Stimulated activated naive CD8-positive, alpha-beta T cell treated with anti-CD3 and anti-CD28 coated beads, Interleukin-15, Interleukin-2, amounts not matched to agents 100 U/mL and 50 U/mL, for 24 hours (primary cell): ENCODE data around the gene IGFALS.
A peak's percentile ranks its signal among the peaks of the same experiment; 100 is the strongest.
"Not testable (repeated sequence)": the region's sequence is repeated elsewhere in the genome, so short reads cannot be mapped to it uniquely, and the experiment has no call there.

Experiments used
- ATAC-seq: fragments of 150-1000 bp; cut with Tn5 transposase; one replicate; pipeline ENCODE4 v1.10.0; 2021
- DNase-seq: peaks from one replicate; pipeline ENCODE4 v3.0.0; 2021

IGFALS gene

DNA sequence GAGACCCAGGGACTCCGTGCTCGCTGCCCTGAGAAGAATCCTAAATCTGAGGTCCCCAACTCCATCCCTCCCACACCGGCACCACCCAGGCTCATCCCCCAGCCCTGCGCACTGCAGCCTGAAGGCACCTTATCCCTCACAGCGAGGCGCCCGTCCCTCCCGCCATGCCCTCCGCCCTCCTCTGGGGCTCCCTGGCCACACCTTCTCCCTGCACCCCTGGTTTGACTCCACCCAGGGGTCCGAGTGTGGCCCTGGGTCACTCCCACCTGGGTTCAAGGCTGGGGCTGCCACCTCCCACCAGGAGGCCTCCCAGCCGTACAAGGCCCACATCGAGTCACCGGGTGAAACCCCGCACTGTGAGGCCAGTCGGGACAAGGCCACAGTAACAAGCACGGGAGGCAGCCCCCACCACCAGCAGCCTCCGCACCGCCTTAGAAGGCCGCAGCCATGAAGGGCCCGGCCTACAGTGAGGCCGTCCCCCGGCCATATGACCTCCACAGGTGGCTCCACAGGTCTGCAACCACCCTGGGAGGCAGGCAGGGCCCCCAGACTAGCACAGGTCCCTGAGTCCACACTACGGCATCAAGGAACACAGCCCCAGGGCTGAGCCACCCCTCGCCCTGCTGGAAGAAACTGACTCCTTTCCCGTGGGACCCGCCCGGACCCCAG, 24.8 kb upstream of the IGFALS start:
- ATAC-seq (no peak), DNase-seq (no peak)

DNA sequence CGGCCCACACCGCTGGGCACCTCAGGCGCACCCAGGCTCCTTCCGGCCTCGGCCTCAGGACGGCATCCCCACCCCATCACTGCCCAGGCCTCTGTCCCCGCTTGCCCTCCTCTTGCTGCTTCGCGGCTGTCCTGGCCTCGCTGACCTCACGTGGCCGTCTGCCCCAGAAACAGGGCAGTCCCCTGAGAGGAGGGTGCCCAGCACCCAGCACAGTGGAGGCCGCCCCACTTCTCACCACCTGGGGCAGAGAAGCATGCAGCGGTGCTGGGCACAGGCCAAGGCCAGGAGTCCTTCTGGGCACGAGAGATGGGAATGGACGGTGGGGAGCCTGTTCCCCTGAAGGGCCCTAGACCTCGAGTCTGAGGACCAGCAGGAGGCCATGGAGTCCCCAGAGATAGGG, 24.2 kb upstream of the IGFALS start:
- DNase-seq, result no peak
- no peak for ATAC-seq

DNA sequence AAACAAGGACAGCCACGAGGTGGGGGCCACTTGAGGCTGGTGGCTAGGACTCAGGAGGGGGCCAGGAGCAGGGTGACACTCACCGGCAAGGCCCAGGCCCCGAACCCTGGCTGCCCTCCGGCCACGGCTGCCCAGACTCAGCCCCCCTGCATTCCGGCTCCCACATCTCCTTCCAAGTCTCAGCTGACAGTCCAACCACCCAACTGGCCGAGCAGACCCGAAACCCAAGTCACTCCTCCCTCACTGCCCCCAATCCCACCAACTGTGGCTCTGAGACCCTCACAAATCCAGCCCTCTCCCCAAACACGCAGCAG, 23.7 kb upstream of the IGFALS start:
- DNase-seq (no peak), ATAC-seq (no peak)

DNA sequence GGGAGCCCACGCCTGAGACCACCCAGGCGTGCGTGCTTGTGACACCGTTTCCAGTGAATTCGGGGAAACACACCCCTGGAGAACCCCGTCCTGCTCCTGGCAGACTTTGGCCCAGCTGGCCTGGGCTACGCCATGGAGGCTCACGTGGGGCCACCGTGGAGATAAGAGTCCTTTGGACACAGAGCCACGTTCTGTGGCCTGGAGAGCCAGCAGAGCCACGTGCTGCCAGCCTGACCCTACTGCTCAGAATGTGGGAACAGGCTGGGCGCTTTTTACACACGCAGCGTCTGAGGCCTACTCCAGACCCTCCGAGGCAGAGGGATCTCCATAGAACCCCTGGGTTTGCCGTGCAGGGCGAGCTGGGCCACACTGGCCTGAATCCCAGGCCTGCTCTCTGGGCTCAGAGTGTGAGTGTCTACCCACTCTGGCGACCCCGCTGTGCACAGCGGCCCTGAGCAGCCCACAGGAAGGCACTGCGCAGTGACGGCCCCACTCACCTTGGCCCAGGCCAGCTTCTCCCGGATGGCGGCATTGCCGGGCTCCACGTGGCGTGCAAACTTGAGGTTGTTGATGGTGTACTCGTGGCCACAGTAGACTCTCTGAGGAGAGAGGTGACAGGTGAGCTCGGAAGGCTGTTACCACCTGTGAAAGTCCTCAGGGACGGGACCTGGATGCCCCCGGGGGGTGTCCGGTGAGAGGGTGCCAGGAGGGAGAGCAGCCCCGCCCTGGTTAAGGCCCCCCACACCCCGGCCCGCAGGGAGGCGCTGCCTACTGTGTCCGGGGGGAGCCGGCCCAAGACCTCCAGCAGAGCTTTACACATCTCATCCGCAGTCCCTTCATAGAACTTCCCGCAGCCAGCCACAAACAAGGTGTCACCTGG, 23.1 kb upstream of the IGFALS start:
- ATAC-seq (no peak), DNase-seq (no peak)

DNA sequence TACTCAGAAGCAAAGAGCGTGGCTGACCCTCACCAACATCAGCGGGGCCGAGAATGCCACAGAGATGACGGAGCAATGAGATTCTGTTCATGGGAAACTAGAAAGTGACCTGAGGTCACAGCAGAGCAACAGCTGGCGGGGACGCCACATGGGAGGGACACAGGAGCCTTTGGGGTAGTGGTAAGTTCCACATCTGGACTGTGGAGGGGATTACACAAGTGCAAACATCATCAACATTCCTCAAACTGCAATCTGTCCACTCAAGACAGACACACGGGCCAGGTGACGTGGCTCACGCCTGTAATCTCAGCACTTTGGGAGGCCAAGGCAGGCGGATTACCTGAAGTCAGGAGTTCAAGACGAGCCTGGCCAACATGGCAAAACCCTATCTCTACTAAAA, 22.0 kb upstream of the IGFALS start:
- no peak for ATAC-seq

DNA sequence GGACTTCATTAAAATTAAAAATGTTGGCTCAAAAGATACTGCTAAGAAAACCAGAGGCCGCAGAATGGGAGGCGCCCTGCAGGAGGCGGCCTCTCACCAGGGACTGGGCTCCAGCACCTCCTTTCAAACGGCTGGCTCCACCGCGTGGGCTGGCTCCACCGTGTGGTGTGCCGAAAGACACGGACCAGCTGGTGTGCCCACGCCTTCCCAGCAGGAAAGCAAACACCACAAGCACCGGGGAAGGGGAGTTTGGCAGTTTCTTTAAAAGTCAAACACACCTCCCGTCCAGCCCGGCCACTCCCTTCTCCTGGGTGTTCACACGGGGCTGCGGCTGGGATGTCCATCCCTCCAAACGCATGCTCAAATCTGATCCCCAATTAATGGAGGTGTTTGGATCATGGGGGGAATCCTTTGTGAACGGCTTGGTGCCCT, 19.2 kb upstream of the IGFALS start:
- DNase-seq, result peak; percentile 67
- peak; percentile 75 for ATAC-seq

More for the DNA sequence above, 22.0 kb upstream of the IGFALS start:
- no peak for DNase-seq

DNA sequence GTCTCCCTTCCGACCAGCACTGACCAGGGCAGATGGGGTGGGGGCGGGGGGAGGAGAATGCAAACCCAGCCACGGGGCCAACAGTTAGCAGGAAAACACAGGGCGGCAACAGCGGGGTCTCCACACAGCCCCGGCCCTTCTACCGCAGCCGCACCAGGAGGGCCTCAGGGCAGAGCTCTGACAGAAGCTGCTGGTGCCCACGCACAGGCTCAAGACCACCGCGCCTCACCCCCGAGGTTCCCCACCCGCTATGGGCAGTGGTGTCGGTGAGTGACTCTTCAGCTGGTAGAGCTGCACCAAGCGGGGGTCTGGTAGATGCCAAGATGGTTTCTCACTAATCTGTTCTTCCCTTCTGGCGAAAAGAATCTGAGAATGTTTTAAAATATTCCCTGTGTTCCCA, 17.0 kb upstream of the IGFALS start:
- DNase-seq (no peak), ATAC-seq (no peak)

DNA sequence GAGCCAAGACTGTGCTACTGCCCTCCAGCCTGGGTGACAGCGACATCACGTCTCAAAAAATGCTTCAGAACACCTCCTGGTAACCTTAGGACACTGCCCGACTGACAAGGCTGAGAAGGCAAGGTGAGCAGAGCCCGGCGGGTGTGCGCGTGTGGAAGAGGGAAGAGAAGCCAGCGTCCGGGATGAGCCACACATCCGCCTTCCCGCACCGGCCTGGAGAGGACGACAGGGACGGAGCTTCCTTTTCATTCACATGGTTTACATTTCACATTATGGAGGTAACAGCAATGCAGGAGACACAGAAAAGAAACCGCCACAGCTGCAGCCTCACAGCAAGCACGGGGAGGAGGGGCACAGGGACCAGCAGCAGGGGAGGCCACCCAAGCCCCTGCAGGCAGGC, 16.6 kb upstream of the IGFALS start:
- ATAC-seq (peak; percentile 10), DNase-seq (no peak)

DNA sequence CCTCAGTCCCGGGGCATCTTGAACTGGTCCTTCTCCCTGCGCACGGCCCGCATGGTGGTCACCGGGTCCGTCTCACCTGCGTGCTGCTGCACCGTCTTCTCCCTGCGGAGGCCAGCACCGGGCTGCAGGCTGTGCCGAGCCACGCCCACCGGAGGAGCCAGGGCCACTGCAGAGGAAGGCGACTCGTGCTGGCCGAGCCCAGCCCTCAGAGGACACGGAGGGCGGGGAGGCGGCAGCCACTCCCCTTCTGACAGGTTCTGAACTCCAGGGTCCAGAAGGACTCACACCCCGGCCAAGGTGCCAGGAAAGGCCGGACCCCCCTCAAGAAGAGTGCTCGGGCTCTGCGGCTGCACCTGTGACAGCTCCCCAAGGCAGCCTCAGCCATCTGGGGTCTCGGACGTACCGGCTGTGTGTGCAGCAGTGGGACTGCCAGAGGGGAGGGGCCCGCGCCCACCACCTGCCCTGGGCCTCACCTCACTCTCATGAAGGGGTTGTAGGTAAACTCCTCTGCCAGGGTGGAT, 15.8 kb upstream of the IGFALS start:
- no peak for ATAC-seq
- no peak for DNase-seq

DNA sequence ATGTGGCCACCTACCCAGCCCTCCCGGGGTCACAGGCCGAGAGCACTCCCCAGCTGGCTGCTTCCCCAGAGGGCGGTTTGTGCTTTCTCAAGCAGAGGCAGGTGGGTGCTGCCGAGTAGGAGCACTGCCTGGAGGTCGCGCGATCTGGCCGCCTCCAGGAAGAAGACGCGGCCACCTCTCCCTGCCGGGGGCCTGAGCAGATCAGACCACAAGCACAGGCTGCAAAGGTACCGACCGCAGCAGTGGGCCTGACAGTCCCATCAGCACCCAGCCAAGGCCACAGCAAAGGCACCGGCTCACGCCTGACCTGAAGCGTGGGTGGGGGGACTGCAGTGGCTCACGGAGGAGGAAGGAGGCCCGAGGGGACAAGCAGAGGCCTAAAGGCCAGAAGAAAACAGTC, 15.2 kb upstream of the IGFALS start:
- ATAC-seq (no peak), DNase-seq (no peak)

DNA sequence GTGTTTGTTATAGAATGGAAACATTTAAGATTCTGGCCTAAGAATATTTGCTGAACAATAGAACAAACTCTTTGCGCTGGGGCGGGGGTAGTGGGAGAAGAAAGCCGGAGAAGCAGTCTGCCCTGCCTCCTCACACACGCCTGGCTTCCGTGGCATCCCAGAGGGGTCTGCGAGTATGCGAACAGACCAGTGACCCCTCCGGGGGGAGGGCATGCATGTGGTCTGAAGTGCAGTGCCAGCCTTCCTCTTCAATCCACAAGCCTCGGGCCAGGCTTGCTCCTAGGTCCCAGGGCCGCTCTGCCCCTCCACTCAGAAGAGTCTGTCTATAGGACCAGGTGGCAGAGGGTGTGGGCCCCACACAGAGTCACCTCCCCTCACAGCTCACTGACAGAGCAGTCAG, 14.1 kb upstream of the IGFALS start:
- ATAC-seq (no peak), DNase-seq (no peak)

DNA sequence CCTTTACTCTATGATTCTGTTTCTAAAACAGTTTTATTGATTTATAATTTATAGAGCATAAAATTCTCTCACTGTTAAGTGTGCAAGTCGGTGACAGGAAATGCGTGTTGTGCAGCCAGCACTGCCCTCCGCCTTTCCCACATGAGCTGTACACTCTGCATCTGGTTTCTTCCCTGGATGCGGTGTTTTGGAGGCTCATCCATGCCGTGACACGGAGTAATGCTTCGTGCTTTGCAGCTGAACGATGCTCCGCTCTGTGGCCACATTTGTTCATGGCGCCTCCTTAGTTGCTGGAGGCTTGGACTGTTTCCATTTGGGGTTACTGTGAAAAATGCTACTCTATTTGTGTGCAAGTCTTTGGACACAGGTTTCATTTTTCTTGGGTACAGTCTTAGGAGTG, 7.2 kb upstream of the IGFALS start:
- no peak for ATAC-seq
- DNase-seq, result no peak

DNA sequence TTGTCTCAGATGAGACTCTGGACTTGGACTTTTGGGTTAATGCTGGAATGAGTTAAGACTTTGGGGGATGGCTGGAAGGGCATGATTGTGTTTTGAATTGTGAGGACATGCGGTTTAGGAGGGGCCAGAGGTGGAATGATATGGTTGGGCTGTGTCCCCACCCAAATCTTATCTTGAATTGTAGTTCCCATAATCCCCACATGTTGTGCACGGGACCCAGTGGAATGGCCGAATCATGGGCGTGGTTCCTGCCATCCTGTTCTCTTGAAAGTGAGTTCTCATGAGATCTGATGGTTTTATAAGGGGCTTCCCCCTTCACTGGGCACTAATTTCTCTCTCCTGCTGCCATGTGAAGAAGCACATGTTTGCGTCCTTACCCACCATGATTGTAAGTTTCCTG, 5.8 kb upstream of the IGFALS start:
- ATAC-seq, DNase-seq: not testable (repeated sequence)

DNA sequence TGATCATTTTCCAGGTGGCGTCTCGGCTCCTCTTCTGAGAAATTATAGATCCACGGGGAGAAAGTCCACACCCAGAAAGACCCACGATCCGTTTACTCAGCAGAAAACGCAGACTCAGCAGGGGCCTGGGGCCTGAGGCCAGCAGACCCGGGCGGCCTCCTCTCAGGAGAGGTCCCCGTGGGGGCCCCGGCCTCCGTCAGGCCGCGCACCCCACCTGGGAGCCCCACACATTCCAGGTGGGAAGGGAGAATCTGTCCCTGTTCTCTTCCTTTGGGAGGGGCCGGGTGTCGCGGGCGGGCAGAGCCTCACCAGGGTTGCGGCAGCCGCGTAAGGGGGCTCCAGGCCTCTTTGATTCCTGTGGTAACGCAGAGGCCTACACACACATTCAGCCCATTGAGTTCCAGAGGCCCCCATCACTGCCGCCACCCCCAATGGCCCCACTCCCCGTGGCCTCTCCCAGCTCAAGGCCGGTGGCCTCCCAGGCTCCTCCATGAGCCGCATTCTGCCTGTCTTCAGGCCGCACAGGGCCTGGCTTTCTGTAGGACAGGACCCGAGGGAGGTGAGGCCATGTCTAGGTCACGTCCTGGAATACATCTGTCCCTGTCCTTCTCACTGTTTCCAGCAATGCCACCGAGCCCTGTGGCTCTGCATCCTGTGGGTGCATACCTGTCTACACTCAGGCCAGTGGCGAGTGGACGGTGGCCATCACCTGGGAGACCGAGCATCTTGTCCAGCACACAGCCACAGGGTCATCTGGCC, 1.6 kb upstream of the IGFALS start:
- no peak for ATAC-seq
- DNase-seq, result no peak

DNA sequence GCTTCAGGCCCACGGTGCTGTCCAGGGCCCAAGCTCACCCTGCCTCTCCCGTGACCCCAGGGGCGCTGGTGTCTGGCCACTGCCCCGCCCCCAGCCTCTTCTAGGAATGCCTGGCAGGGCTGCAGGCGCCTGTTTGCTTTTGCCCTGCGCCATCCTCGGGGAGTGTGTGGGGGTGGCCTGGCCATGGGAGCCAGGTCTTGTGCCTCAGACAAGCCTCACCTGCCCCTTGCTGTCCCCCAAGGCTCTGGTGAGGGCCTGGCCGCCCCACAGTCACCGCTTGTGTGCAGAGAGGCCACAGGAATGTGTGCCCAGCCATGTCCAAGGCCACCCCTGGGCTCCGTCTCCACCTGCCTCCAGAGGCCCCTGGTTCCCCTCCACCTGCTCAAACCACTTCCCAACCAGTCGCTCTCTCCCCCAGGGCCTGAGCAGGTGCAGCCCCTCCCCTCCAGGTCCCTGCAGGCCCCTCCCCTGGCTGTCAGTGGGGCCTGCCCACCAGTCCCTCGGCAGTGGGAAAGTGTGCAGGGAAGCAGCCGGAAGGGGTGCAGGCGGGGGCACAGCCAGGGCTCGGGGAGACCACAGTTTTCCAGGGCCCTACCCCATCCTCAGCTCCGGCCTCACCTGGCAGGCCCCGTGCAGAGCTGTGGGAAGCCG, 841 bp upstream of the IGFALS start:
- DNase-seq (no peak), ATAC-seq (no peak)

DNA sequence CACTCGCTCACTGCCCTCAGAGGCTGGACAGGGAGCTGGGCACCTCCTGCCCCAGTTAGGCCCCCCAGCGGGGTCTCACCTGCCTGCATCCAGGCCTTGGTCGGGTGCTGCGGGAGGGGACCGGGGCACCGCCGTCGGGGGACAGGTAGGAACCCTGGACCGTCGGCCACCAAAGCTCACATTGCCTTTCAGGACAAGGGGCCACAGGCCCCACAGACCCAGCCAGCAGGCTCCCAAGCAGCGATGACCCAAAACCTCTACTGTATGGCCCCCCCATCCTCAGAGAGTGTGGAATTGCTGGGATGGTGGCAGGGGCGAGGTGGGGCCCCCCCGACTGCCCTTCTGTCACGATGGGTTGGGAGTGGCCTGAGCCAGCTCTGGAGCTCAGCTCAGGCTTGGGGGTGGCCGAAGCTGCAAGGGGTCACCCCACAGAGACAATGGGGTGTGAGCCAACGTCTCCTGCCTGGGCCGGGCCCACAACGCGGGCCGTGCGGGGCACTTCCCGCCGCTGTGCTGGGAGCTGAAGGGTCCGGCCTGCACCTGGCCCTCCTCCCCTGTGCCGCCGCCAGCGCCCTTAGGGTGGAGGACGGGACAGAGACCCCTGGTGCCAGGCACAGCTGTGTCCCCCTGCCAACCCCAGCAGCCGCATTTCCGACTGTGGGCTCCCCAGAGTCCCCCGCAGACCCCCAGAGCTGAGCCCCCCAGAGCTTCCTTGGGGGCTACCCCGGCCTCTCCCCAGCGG, 498 bp downstream of the IGFALS start:
- no peak for ATAC-seq
- DNase-seq, result no peak

DNA sequence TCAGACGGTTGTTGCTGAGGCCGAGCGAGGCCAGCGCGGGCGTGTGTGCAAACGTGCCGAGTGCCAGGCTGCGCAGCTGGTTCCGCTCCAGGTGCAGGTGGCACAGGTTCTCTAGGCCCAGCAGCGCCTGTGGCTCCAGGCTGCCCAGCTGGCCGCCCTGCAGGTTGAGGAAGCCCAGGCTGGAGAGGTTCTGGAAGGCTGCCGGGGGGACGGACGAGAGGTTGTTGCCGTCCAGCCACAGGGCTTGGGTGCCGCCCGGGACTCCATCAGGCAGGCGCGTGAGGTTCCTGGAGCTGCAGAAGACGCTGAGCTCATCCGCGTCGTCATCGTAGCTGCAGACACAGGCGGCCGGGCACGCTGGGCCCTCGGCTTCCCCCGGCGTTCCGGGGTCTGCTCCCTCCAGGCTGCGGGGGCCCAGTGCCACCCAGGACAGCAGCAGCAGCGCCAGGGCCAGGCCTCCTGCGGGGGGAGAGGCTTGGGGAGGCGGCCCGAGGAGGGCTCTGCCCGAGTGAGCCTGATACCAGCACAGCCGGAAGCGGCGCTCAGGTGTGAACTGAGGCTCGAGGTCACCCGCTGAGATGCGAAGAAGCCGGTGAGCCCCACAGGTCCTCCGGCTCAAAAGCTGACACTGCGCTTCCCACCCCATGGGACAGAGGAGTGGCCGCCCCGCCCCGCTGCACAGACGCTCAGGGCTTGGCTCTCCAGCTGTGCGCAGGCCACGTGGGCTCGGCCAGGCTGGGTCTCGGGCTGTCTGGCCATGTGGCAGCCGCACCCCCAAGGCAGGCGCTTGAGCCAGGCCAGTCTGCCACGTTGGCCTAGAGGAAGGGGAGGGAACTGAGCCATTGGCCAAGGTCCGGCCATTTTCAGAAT, 1.3 kb downstream of the IGFALS start:
- no peak for DNase-seq
- no peak for ATAC-seq

DNA sequence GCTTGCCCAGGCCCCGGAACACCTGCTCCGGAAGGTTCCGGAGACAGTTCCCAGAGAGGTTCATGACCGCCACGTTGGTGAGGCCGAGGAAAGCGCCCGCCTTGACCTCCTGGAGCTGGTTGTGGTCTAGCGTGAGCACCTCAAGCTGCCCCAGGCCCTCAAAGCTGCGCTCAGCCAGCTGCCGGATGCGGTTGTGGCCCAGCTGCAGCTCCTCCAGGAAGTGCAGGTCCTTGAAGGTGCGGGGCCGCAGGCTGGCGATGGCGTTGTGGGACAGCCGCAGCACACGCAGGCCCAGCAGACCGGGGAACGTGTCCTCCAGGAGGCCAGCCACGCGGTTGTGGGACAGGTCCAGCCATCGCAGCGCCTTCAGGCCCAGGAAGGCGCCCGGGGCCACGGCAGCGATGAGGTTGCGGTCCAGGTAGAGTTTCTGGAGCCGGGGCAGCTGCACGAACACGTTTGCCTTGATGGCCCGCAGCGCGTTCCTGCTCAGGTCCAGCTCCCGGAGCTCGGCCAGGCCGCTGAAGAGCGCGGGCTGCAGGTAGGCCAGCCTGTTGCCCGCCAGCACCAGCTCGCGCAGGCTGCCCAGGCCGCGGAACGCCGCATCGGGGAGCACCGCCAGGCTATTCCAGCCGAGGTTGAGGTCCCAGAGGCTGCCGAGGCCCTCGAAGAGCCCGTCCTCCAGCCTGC, 2.1 kb downstream of the IGFALS start:
- ATAC-seq (no peak), DNase-seq (no peak)

DNA sequence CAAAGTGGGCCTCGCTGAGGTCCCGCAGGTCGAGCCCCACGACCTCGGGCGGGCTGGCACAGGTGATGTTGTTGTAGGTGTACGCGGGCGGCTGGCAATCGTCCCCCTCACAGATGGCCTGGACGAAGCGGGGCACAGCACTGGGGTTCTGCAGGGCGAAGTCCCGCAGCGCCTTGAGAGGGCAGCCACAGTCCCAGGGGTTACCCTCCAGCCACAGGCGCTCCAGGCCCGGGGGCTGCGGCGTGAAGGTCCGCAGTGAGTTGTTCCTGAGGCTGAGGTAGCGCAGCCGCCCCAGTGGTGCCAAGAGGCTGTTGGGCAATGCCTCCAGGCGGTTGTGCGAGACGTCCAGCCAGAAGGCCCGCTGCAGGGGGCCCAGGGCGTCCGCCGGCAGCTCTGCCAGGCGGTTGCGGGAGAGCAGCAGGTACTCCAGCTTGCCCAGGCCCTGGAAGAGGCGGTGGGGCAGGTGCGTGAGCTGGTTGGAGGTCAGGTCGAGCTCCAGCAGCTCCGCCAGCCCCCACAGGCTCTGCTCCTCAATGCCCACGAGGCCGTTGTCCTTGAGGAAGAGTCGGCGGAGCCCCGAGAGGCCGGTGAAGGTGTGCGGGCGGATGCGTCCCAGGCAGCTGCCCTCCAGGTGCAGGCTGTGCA, 2.8 kb downstream of the IGFALS start:
- no peak for ATAC-seq
- no peak for DNase-seq

DNA sequence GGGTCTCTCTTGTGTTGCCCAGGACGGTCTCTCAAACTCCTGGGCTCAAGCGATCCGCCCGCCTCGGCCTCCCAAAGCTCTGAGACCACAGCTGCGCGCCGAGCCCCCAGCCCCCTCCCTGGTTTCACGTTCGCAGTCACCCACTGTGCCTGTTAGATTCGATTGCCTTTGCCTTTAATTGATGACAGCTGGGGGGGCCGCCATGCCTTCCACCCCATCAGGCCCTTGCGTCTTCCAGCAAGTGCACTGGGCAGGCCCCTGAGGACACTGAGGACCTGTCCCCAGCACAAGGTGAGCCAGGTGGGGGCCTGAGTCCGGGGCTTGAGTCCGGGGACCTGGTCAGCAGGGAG, 3.3 kb downstream of the IGFALS start:
- DNase-seq (no peak), ATAC-seq (no peak)
